Mesenchymal stem cell (in vitro differentiated cells and primary cell): ENCODE measurements around the gene CD19.
A peak's percentile ranks its signal among the peaks of the same experiment; 100 is the strongest.

Experiments used
- DNase-seq: peaks from one replicate; pipeline ENCODE4 v3.0.0-alpha.2; 2013
- H2AFZ ChIP-seq: one replicate; pipeline ENCODE4 v1.6.1; 2013; ENCODE audit warnings: low read depth, mild to moderate bottlenecking, control low read depth, inconsistent platforms, low read length, moderate library complexity
- H2AK5ac ChIP-seq: 2 replicates; pipeline ENCODE4 v1.6.1; 2013; ENCODE audit warnings: low read length, moderate library complexity, mild to moderate bottlenecking, inconsistent platforms; ENCODE audit not compliant: severe bottlenecking
- H2BK120ac ChIP-seq: one replicate; pipeline ENCODE4 v1.6.1; 2013; ENCODE audit warnings: low read depth, mild to moderate bottlenecking, inconsistent platforms, low read length, moderate library complexity
- H2BK12ac ChIP-seq, 2 experiments: one replicate each; pipeline ENCODE4 v1.6.1; 2013; ENCODE audit warnings: inconsistent platforms in 2 of 2, low read length in 2 of 2, mild to moderate bottlenecking in 2 of 2, moderate library complexity in 2 of 2, control low read depth in 1 of 2
- H2BK15ac ChIP-seq: one replicate; pipeline ENCODE4 v1.6.1; 2013; ENCODE audit warnings: mild to moderate bottlenecking, low read depth, inconsistent platforms; ENCODE audit not compliant: poor library complexity, severe bottlenecking
- H2BK5ac ChIP-seq: 2 replicates; pipeline ENCODE4 v1.6.1; 2013; ENCODE audit warnings: low read depth, mild to moderate bottlenecking, low read length, control low read depth, inconsistent platforms; ENCODE audit not compliant: poor library complexity, severe bottlenecking
- H3K14ac ChIP-seq, 2 experiments: one replicate each; pipeline ENCODE4 v1.6.1; 2013; ENCODE audit warnings: inconsistent platforms in 2 of 2, low read length in 2 of 2, control low read depth in 1 of 2, mild to moderate bottlenecking in 1 of 2, moderate library complexity in 1 of 2
- H3K18ac ChIP-seq, 2 experiments: one replicate each; pipeline ENCODE4 v1.6.1; 2013; ENCODE audit warnings: inconsistent platforms in 2 of 2, low read length in 2 of 2, control low read depth in 1 of 2, low read depth in 1 of 2, mild to moderate bottlenecking in 1 of 2
- H3K23ac ChIP-seq, 2 experiments: one replicate each; pipeline ENCODE4 v1.6.1; 2013; ENCODE audit warnings: inconsistent platforms in 2 of 2, low read length in 2 of 2, mild to moderate bottlenecking in 2 of 2, moderate library complexity in 2 of 2, control low read depth in 1 of 2
- H3K27ac ChIP-seq: 2 replicates; pipeline ENCODE4 v1.5.1; 2013; ENCODE audit warnings: mild to moderate bottlenecking, moderate library complexity, low read length, control low read depth, inconsistent platforms; ENCODE audit not compliant: poor library complexity, severe bottlenecking
- H3K27me3 ChIP-seq, 2 experiments: 2 replicates each; pipeline versions ENCODE4 v1.6.1 to v1.7.0; 2013; ENCODE audit warnings: low read length in 2 of 2, mild to moderate bottlenecking in 2 of 2, moderate library complexity in 2 of 2, control low read depth in 1 of 2, inconsistent platforms in 1 of 2; ENCODE audit not compliant: control insufficient read depth in 1 of 2, insufficient read depth in 1 of 2
- H3K36me3 ChIP-seq, 2 experiments: 2 replicates each; pipeline versions ENCODE4 v1.6.1 to v1.7.0; 2013; ENCODE audit warnings: low read length in 2 of 2, control low read depth in 1 of 2, inconsistent platforms in 1 of 2, low read depth in 1 of 2, mild to moderate bottlenecking in 1 of 2; ENCODE audit not compliant: insufficient read depth in 2 of 2, control insufficient read depth in 1 of 2
- H3K4ac ChIP-seq, 2 experiments: one replicate each; pipeline ENCODE4 v1.6.1; 2013; ENCODE audit warnings: inconsistent platforms in 2 of 2, low read length in 2 of 2, mild to moderate bottlenecking in 2 of 2, moderate library complexity in 2 of 2, control low read depth in 1 of 2, low read depth in 1 of 2
- H3K4me1 ChIP-seq: 2 replicates; pipeline ENCODE4 v1.6.1; 2013; ENCODE audit warnings: low read depth, low read length, control low read depth; ENCODE audit not compliant: control insufficient read depth, insufficient read depth
- H3K4me2 ChIP-seq: 2 replicates; pipeline ENCODE4 v1.6.1; 2013; ENCODE audit warnings: low read length, mild to moderate bottlenecking, inconsistent platforms; ENCODE audit not compliant: poor library complexity, severe bottlenecking
- H3K4me3 ChIP-seq, 2 experiments: 2 replicates each; pipeline versions ENCODE4 v1.5.1 to v1.7.0; 2013; ENCODE audit warnings: low read length in 2 of 2, mild to moderate bottlenecking in 2 of 2, control low read depth in 1 of 2, low read depth in 1 of 2; ENCODE audit not compliant: insufficient read depth in 1 of 2
- H3K79me1 ChIP-seq: replicated peaks from 2 replicates; pipeline ENCODE4 v1.6.1; 2013; ENCODE audit warnings: mild to moderate bottlenecking, control low read depth, low read length, inconsistent platforms; ENCODE audit not compliant: poor library complexity, severe bottlenecking
- H3K9ac ChIP-seq: 2 replicates; pipeline ENCODE4 v1.7.0; 2013; ENCODE audit warnings: mild to moderate bottlenecking, low read length, moderate library complexity
- H3K9me3 ChIP-seq: 2 replicates; pipeline ENCODE4 v1.7.0; 2013; ENCODE audit warnings: mild to moderate bottlenecking, low read length; ENCODE audit not compliant: control insufficient read depth
- H4K8ac ChIP-seq: one replicate; pipeline ENCODE4 v1.6.1; 2013; ENCODE audit warnings: inconsistent platforms, mild to moderate bottlenecking, low read length, moderate library complexity
- H4K91ac ChIP-seq: one replicate; pipeline ENCODE4 v1.6.1; 2013; ENCODE audit warnings: mild to moderate bottlenecking, low read length, inconsistent platforms
- WGBS: methylation state at CpG from one replicate; pipeline ENCODE4 v1.1.7; 2013; ENCODE audit warnings: mixed read lengths; 5-methylcytosine and 5-hydroxymethylcytosine counted together

Gene CD19

DNA sequence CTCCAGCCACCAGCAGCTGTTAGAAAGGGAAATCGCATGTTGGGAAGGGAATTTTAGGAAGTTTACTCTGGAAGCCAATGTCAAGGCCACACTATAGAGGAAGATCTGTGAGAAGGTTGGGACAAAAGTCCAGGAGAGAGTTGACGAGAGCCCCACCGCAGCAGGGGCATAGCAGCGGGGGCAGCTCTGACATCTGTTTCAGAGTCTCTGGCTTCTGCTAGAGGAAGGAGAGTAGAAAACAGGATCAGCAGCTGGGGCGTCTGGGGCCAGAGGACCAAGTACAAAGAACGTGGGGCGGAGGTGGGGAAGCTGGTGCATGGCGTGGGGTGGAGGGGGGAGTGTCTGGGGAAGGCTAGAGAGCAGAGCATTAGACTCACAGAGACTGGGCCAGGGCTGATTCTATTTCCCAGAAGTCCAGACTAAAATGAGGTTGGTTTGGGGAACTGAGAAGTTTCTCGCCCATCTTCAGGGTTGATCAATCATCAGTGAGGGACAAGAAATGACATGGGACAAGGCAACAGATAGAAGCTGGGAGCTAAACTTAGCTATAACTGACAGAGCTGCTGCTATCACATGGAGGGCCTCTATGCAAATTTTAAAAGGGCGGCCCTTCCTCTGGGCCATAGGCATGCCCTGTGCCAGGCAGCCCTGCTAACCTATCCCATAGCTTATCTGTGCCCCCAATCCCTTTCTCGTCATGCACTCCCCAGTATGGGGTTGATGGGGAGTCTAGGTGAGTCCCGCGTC lies 7.9 kb upstream of the CD19 start:
- peak overlapping the region; percentile 50 for H3K4me2 ChIP-seq
- peak overlapping the region in 1 of 2 experiments; percentile 55 for H3K18ac ChIP-seq
- peak overlapping the region in 1 of 2 experiments; percentile 97 for H3K23ac ChIP-seq
- H3K4ac ChIP-seq: peak overlapping the region in 1 of 2 experiments; percentile 72
- WGBS: 74% methylated on average over 13 of the region's 13 CpGs
- peaks cover 10% of the 10 kb centered on the region for H3K79me1 ChIP-seq
- H3K4me3 ChIP-seq: peak overlapping the region; percentile 94 to 98
- no peak overlapping the region for H2BK5ac ChIP-seq
- no peak overlapping the region for H3K27ac ChIP-seq
- H2BK15ac ChIP-seq: no peak overlapping the region
- H3K4me1 ChIP-seq: peaks cover 12% of the 10 kb centered on the region
- H4K8ac ChIP-seq: no peak overlapping the region
- DNase-seq: no peak
- peak overlapping the region in 1 of 2 experiments; percentile 88 for H2BK12ac ChIP-seq
- peak overlapping the region; percentile 51 for H3K9ac ChIP-seq
- H3K36me3 ChIP-seq: peaks cover 21 to 37% of the 10 kb centered on the region in 2 experiments
- H3K27me3 ChIP-seq: no peaks in the 10 kb centered on the region
- no peaks in the 10 kb centered on the region for H3K9me3 ChIP-seq
- H3K14ac ChIP-seq: peak overlapping the region in 1 of 2 experiments; percentile 35
- no peak overlapping the region for H2AK5ac ChIP-seq
- no peak overlapping the region for H4K91ac ChIP-seq
- H2BK120ac ChIP-seq: no peak overlapping the region
- peak overlapping the region; percentile 56 for H2AFZ ChIP-seq

DNA sequence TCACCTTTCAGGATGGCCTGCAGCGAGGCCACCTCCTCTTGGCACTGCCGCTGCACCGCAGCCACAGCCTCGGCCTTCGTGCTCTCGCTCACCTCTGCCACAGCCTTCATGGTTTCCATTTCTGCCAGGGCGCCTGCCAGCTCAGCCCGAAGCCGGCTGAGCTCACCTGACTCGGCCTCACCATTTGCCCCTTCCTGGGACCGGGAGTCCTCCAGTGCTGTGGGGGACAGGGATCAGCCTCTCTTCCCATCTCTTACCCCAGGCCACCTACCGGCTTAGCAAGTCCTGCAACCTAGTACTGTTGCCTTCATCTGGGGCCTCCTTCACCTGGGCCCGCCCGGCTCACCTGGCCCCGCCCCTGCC lies 7.4 kb upstream of the CD19 start:
- no peak overlapping the region for H2BK5ac ChIP-seq
- peak overlapping the region; percentile 56 for H2AFZ ChIP-seq
- peak overlapping the region; percentile 94 to 98 for H3K4me3 ChIP-seq
- no peak overlapping the region for H3K27ac ChIP-seq
- H2AK5ac ChIP-seq: no peak overlapping the region
- H3K4ac ChIP-seq: peak overlapping the region in 1 of 2 experiments; percentile 72
- H2BK15ac ChIP-seq: no peak overlapping the region
- H4K8ac ChIP-seq: no peak overlapping the region
- peak overlapping the region; percentile 51 for H3K9ac ChIP-seq
- peak overlapping the region in 1 of 2 experiments; percentile 88 for H2BK12ac ChIP-seq
- WGBS: 24% methylated on average over 15 of the region's 15 CpGs
- no peaks in the 10 kb centered on the region for H3K27me3 ChIP-seq
- H3K79me1 ChIP-seq: peaks cover 10% of the 10 kb centered on the region
- no peaks in the 10 kb centered on the region for H3K9me3 ChIP-seq
- H3K18ac ChIP-seq: peak overlapping the region in 1 of 2 experiments; percentile 55
- peak overlapping the region; percentile 50 for H3K4me2 ChIP-seq
- peak overlapping the region in 1 of 2 experiments; percentile 97 for H3K23ac ChIP-seq
- peak overlapping the region in 1 of 2 experiments; percentile 35 for H3K14ac ChIP-seq
- peaks cover 15 to 32% of the 10 kb centered on the region in 2 experiments for H3K36me3 ChIP-seq
- H3K4me1 ChIP-seq: peaks cover 12% of the 10 kb centered on the region
- DNase-seq: no peak
- no peak overlapping the region for H2BK120ac ChIP-seq
- H4K91ac ChIP-seq: no peak overlapping the region

GRCh38 chr16:28924762-28925385 lies 6.9 kb upstream of the CD19 start, which contains the start of gene RABEP2:
RABEP2 (minus strand) TSS chr16:28925238; CDS start chr16:28925163, 75 bp downstream.
- Histone ChIP-seq H3K23ac (peak within 1 kb of the TSS in 1 of 2 experiments; percentile 97), H2BK5ac (peak within 1 kb of the TSS; percentile 95), H3K27me3 (no peaks in the 10 kb centered on the region), H2BK120ac (peak within 1 kb of the TSS; percentile 93), H3K4ac (peak within 1 kb of the TSS; percentile 92 to 95), H2AFZ (peak within 1 kb of the TSS; percentile 99), H2BK12ac (peak within 1 kb of the TSS; percentile 32 to 100), H2BK15ac (peak within 1 kb of the TSS; percentile 99), H3K36me3 (peaks cover 10 to 27% of the 10 kb centered on the region in 2 experiments), H3K4me1 (peaks cover 12% of the 10 kb centered on the region), H3K4me2 (peak within 1 kb of the TSS; percentile 78), H2AK5ac (peak within 1 kb of the TSS; percentile 65), H3K4me3 (peak within 1 kb of the TSS; percentile 94 to 98), H3K18ac (peak within 1 kb of the TSS; percentile 89 to 100), H3K79me1 (peaks cover 10% of the 10 kb centered on the region), H3K9me3 (no peaks in the 10 kb centered on the region), H3K9ac (peak within 1 kb of the TSS; percentile 98), H4K91ac (peak within 1 kb of the TSS; percentile 98), H4K8ac (peak within 1 kb of the TSS; percentile 100), H3K27ac (peak within 1 kb of the TSS; percentile 83), H3K14ac (peak within 1 kb of the TSS in 1 of 2 experiments; percentile 100)
- DNase-seq: peak; percentile 90
- WGBS: 1% methylated on average over 59 of the region's 66 CpGs
